HepG2 (cell line): ENCODE measurements around the gene RAB43. TPM values are rescaled to one million over a fixed set of nuclear protein-coding genes. Genes with fewer than 3 reads are reported as not detected.
A peak's percentile ranks its signal among the peaks of the same experiment; 100 is the strongest.

Source experiments
- CEBPB ChIP-seq: IDR thresholded peaks from 2 replicates; pipeline ENCODE4 v1.6.1; 2011; ENCODE audit warnings: low read depth, low read length, improper control_type of control experiment, borderline replicate concordance
- CENPX ChIP-seq: sonication (generic); formaldehyde crosslinking; IDR thresholded peaks from 2 replicates; pipeline ENCODE4 v1.9.0; 2021; ENCODE audit warnings: mild to moderate bottlenecking, missing genetic modification reagents, moderate library complexity
- DNMT1 ChIP-seq: sonication (generic); formaldehyde crosslinking; IDR thresholded peaks from 2 replicates; pipeline ENCODE4 v1.5.1; 2020; ENCODE audit warnings: mild to moderate bottlenecking, missing genetic modification reagents
- ELF3 ChIP-seq: IDR thresholded peaks from 2 replicates; pipeline ENCODE4 v1.6.1; 2016; ENCODE audit warnings: missing genetic modification reagents, missing compliant biosample characterization
- IRX3 ChIP-seq: sonication (generic); formaldehyde crosslinking; IDR thresholded peaks from 2 replicates; pipeline ENCODE4 v1.8.1; 2023; ENCODE audit warnings: mild to moderate bottlenecking, low read depth, missing genetic modification reagents, borderline replicate concordance
- NBN ChIP-seq: fragments of 450-650 bp; conservative IDR thresholded peaks from 2 replicates; pipeline ENCODE4 v1.6.1; 2017
- NFRKB ChIP-seq: fragments of 450-650 bp; IDR thresholded peaks from 2 replicates; pipeline ENCODE4 v1.6.1; 2017
- SOX6 ChIP-seq, 2 experiments: fragments of 450-650 bp in 1 of 2; sonication (generic) in 1 of 2; formaldehyde crosslinking in 1 of 2; IDR thresholded peaks; 2 replicates each; pipeline versions ENCODE4 v1.4.0 to v1.6.1; 2017 to 2020; ENCODE audit warnings: antibody characterized with exemption in 1 of 2, mild to moderate bottlenecking in 1 of 2, missing genetic modification reagents in 1 of 2
- TOE1 ChIP-seq: sonication (generic); formaldehyde crosslinking; IDR thresholded peaks from 2 replicates; pipeline ENCODE4 v1.4.0; 2020; ENCODE audit warnings: mild to moderate bottlenecking, missing genetic modification reagents
- U2AF2 ChIP-seq: fragments of 200-400 bp; formaldehyde crosslinking; IDR thresholded peaks from 2 replicates; pipeline ENCODE4 v1.6.1; 2017; ENCODE audit warnings: low read depth, mild to moderate bottlenecking, low read length
- ZNF263 ChIP-seq: sonication (generic); formaldehyde crosslinking; IDR thresholded peaks from 2 replicates; pipeline ENCODE4 v1.4.0; 2020; ENCODE audit warnings: missing genetic modification reagents
- ZNF264 ChIP-seq: sonication (generic); formaldehyde crosslinking; IDR thresholded peaks from 2 replicates; pipeline ENCODE4 v1.4.0; 2020; ENCODE audit warnings: missing genetic modification reagents
- ZNF331 ChIP-seq: sonication (generic); formaldehyde crosslinking; IDR thresholded peaks from 2 replicates; pipeline ENCODE4 v1.4.0; 2020; ENCODE audit warnings: missing genetic modification reagents
- ZNF343 ChIP-seq: sonication (generic); formaldehyde crosslinking; IDR thresholded peaks from 2 replicates; pipeline ENCODE4 v1.4.0; 2020; ENCODE audit warnings: mild to moderate bottlenecking, missing genetic modification reagents
- ZNF430 ChIP-seq: sonication (generic); formaldehyde crosslinking; IDR thresholded peaks from 2 replicates; pipeline ENCODE4 v1.9.0; 2021; ENCODE audit warnings: mild to moderate bottlenecking, missing genetic modification reagents
- ZNF484 ChIP-seq: sonication (generic); formaldehyde crosslinking; IDR thresholded peaks from 2 replicates; pipeline ENCODE4 v1.5.1; 2020; ENCODE audit warnings: mild to moderate bottlenecking, low read depth, missing genetic modification reagents, borderline replicate concordance
- ZNF567 ChIP-seq: sonication (generic); formaldehyde crosslinking; IDR thresholded peaks from 2 replicates; pipeline ENCODE4 v1.8.1; 2023; ENCODE audit warnings: mild to moderate bottlenecking, missing genetic modification reagents, borderline replicate concordance
- ZNF678 ChIP-seq: sonication (generic); formaldehyde crosslinking; IDR thresholded peaks from 2 replicates; pipeline ENCODE4 v1.4.0; 2020; ENCODE audit warnings: mild to moderate bottlenecking, missing genetic modification reagents
- ZNF75D ChIP-seq: sonication (generic); formaldehyde crosslinking; IDR thresholded peaks from 2 replicates; pipeline ENCODE4 v1.8.1; 2023; ENCODE audit warnings: missing genetic modification reagents, mild to moderate bottlenecking, borderline replicate concordance
- polyA plus RNA-seq, 8 experiments: library from polyadenylated mRNA; depleted of rRNA in 3 of 8; stranded (reverse) in 7 of 8; unstranded in 1 of 8; fragments of >200 nt; fragmentation: Illumina TruSeq in 4 of 8; extraction: Trizol in 4 of 8; gene quantifications; 2 replicates each; pipeline versions ENCODE4 v1.2.1 to v1.2.3, GENCODE V29; 2011 to 2016; ENCODE audit warnings: low read depth in 4 of 8, missing spikeins in 1 of 8, mixed read lengths in 1 of 8; ENCODE audit not compliant: insufficient read depth in 1 of 8
- total RNA-seq, 5 experiments: library from RNA; depleted of rRNA; stranded (reverse); fragments of >200 nt; fragmentation: Illumina TruSeq; extraction: Trizol; gene quantifications; 2 replicates each; pipeline ENCODE4 v1.2.3, GENCODE V29; 2016; ENCODE audit warnings: low read depth in 1 of 5
- TF ChIP-seq, protein P1 (sequence below): sonication (generic); formaldehyde crosslinking; IDR thresholded peaks from 2 replicates; pipeline ENCODE4 v1.4.0; 2020; ENCODE audit warnings: mild to moderate bottlenecking, missing genetic modification reagents
- TF ChIP-seq, protein P2 (sequence below): sonication (generic); formaldehyde crosslinking; IDR thresholded peaks from 2 replicates; pipeline ENCODE4 v1.4.0; 2020; ENCODE audit warnings: missing genetic modification reagents, borderline replicate concordance
- TF ChIP-seq, protein P3 (sequence below): sonication (generic); formaldehyde crosslinking; IDR thresholded peaks from 2 replicates; pipeline ENCODE4 v1.8.0; 2022; ENCODE audit warnings: missing genetic modification reagents, mild to moderate bottlenecking, borderline replicate concordance
- TF ChIP-seq, protein P4 (sequence below): sonication (generic); formaldehyde crosslinking; IDR thresholded peaks from 2 replicates; pipeline ENCODE4 v1.5.0; 2020; ENCODE audit warnings: missing genetic modification reagents
- TF ChIP-seq, protein P5 (sequence below): sonication (generic); formaldehyde crosslinking; IDR thresholded peaks from 2 replicates; pipeline ENCODE4 v1.5.0; 2020; ENCODE audit warnings: missing genetic modification reagents
- TF ChIP-seq, protein P6 (sequence below): sonication (generic); formaldehyde crosslinking; IDR thresholded peaks from 2 replicates; pipeline ENCODE4 v1.5.0; 2020; ENCODE audit warnings: mild to moderate bottlenecking, low read depth, missing genetic modification reagents, borderline replicate concordance

Gene RAB43
- total and polyA plus RNA-seq, 2 of the 13 experiments (the other 11 are each of a cell fraction or from before 2014, with no cell fraction given): 11.8 to 18.4 TPM

DNA sequence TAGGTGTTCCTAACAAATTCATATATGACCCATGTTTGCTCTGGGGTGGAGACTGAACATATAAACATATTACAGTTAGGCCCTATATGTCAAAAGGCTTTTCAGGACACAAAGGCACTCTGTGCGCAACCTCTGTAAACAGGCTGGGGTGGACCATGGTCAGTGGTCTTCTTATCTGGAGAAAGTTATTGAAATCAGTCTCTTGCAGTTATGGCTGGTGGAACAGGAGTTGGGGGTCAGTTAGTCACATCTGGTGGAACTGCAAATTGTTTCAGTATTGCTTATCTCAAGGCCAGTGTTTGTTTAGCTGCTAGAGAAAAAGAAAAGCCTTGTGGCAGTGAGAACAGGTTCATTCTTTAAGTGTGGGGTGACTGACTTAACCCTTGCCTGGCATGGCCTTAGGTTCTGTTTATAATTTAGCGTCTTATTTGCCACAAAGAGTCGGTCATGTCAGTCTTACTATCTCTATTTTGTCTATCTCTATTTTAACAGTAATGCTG is 66.9 kb downstream of the RAB43 start (continued):
- TF ChIP-seq, protein P1, sequence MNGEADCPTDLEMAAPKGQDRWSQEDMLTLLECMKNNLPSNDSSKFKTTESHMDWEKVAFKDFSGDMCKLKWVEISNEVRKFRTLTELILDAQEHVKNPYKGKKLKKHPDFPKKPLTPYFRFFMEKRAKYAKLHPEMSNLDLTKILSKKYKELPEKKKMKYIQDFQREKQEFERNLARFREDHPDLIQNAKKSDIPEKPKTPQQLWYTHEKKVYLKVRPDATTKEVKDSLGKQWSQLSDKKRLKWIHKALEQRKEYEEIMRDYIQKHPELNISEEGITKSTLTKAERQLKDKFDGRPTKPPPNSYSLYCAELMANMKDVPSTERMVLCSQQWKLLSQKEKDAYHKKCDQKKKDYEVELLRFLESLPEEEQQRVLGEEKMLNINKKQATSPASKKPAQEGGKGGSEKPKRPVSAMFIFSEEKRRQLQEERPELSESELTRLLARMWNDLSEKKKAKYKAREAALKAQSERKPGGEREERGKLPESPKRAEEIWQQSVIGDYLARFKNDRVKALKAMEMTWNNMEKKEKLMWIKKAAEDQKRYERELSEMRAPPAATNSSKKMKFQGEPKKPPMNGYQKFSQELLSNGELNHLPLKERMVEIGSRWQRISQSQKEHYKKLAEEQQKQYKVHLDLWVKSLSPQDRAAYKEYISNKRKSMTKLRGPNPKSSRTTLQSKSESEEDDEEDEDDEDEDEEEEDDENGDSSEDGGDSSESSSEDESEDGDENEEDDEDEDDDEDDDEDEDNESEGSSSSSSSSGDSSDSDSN (CRISPR knock-in tag): no peak
- TF ChIP-seq CENPX (CRISPR knock-in tag) (no peak), SOX6 (IDR thresholded peaks at IDR 0.05) (no peak), SOX6 (CRISPR knock-in tag; IDR thresholded peaks at IDR 0.05) (peak; percentile 86), NBN (no peak), ZNF343 (CRISPR knock-in tag) (no peak), ZNF331 (CRISPR knock-in tag) (0 out of 2 replicates have a peak, but pooled peaks have one; percentile 22), ZNF484 (CRISPR knock-in tag) (no peak), NFRKB (no peak), TOE1 (CRISPR knock-in tag) (no peak), CEBPB (no peak), U2AF2 (no peak), ZNF430 (CRISPR knock-in tag) (0 out of 2 replicates have a peak, but pooled peaks have one; percentile 26), ELF3 (no peak), ZNF264 (CRISPR knock-in tag) (no peak), DNMT1 (no peak), ZNF678 (CRISPR knock-in tag) (no peak), IRX3 (CRISPR knock-in tag) (no peak), ZNF75D (CRISPR knock-in tag) (no peak), ZNF263 (CRISPR knock-in tag) (no peak; the same call in 1 of the 2 replicates), ZNF567 (CRISPR knock-in tag) (no peak)
- TF ChIP-seq, protein P2, sequence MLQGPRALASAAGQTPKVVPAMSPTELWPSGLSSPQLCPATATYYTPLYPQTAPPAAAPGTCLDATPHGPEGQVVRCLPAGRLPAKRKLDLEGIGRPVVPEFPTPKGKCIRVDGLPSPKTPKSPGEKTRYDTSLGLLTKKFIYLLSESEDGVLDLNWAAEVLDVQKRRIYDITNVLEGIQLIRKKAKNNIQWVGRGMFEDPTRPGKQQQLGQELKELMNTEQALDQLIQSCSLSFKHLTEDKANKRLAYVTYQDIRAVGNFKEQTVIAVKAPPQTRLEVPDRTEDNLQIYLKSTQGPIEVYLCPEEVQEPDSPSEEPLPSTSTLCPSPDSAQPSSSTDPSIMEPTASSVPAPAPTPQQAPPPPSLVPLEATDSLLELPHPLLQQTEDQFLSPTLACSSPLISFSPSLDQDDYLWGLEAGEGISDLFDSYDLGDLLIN (CRISPR knock-in tag): no peak
- TF ChIP-seq, protein P3, sequence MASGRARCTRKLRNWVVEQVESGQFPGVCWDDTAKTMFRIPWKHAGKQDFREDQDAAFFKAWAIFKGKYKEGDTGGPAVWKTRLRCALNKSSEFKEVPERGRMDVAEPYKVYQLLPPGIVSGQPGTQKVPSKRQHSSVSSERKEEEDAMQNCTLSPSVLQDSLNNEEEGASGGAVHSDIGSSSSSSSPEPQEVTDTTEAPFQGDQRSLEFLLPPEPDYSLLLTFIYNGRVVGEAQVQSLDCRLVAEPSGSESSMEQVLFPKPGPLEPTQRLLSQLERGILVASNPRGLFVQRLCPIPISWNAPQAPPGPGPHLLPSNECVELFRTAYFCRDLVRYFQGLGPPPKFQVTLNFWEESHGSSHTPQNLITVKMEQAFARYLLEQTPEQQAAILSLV (CRISPR knock-in tag): no peak
- TF ChIP-seq, protein P4, sequence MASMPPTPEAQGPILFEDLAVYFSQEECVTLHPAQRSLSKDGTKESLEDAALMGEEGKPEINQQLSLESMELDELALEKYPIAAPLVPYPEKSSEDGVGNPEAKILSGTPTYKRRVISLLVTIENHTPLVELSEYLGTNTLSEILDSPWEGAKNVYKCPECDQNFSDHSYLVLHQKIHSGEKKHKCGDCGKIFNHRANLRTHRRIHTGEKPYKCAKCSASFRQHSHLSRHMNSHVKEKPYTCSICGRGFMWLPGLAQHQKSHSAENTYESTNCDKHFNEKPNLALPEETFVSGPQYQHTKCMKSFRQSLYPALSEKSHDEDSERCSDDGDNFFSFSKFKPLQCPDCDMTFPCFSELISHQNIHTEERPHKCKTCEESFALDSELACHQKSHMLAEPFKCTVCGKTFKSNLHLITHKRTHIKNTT (CRISPR knock-in tag): no peak
- TF ChIP-seq, protein P5, sequence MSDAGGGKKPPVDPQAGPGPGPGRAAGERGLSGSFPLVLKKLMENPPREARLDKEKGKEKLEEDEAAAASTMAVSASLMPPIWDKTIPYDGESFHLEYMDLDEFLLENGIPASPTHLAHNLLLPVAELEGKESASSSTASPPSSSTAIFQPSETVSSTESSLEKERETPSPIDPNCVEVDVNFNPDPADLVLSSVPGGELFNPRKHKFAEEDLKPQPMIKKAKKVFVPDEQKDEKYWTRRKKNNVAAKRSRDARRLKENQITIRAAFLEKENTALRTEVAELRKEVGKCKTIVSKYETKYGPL (CRISPR knock-in tag): no peak
- TF ChIP-seq, protein P6, sequence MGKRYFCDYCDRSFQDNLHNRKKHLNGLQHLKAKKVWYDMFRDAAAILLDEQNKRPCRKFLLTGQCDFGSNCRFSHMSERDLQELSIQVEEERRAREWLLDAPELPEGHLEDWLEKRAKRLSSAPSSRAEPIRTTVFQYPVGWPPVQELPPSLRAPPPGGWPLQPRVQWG (CRISPR knock-in tag): no peak
